ENCODE results near the gene CFAP70.

Gene CFAP70

GRCh38 chr10:73246322-73246645 lies 112.4 kb downstream of the CFAP70 start:
- no peak for DNase-seq (ENCODE audit: low read depth, low spot score)
- H3K4me3 ChIP-seq (ENCODE audit: low read depth, low read length), result peak overlapping the region; percentile 92
- TF ChIP-seq CTCF (IDR thresholded peaks at IDR 0.05; ENCODE audit: insufficient read depth, low read length, missing control alignments), result no peak
- POLR2A ChIA-PET, result interaction anchor here (0.7 to 1.9 kb wide), 7 partner anchors 8 to 433 kb away, joined by 3 to 8 read pairs (median 5); partner anchors contain the start of genes CFAP70, ECD and FAM149B1
- CTCF ChIA-PET, result no interaction called here

GRCh38 chr10:73244866-73245477 lies 113.7 kb downstream of the CFAP70 start:
- CTCF ChIA-PET, result no interaction called here

GRCh38 chr10:73239908-73240307 lies 118.8 kb downstream of the CFAP70 start:
- no peak for TF ChIP-seq CTCF (IDR thresholded peaks at IDR 0.05; ENCODE audit: insufficient read depth, low read length, missing control alignments)
- POLR2A ChIA-PET, result no interaction called here
- CTCF ChIA-PET, result interaction anchor here (2.0 kb wide), 1 partner anchor 24 kb away, joined by 5 read pairs; no protein-coding TSS in a partner anchor
- H3K4me3 ChIP-seq (ENCODE audit: low read depth, low read length), result no peak overlapping the region
- no peak for DNase-seq (ENCODE audit: low read depth, low spot score)

More at GRCh38 chr10:73244866-73245477, 113.7 kb downstream of the CFAP70 start:
- POLR2A ChIA-PET, result interaction anchor here (1.2 kb wide), 1 partner anchor 11 kb away, joined by 4 read pairs; no protein-coding TSS in a partner anchor
- H3K4me3 ChIP-seq (ENCODE audit: low read depth, low read length), result peak overlapping the region; percentile 92
- TF ChIP-seq CTCF (IDR thresholded peaks at IDR 0.05; ENCODE audit: insufficient read depth, low read length, missing control alignments), result no peak
- no peak for DNase-seq (ENCODE audit: low read depth, low spot score)

- no peak for TF ChIP-seq CTCF (IDR thresholded peaks at IDR 0.05; ENCODE audit: insufficient read depth, low read length, missing control alignments)
- H3K4me3 ChIP-seq (ENCODE audit: low read depth, low read length), result no peak overlapping the region
- POLR2A ChIA-PET, result interaction anchor here (0.6 to 1.2 kb wide), 2 partner anchors 8 to 393 kb away, joined by 3 to 5 read pairs; partner anchors contain the start of gene DNAJC9
- CTCF ChIA-PET, result interaction anchor here (0.8 to 1.6 kb wide), 3 partner anchors 13 to 21 kb away, joined by 3 read pairs; no protein-coding TSS in a partner anchor
- DNase-seq (ENCODE audit: low read depth, low spot score), result no peak
Observed at GRCh38 chr10:73238990-73239566, 119.6 kb downstream of the CFAP70 start.

GRCh38 chr10:73234695-73235094 lies 124.0 kb downstream of the CFAP70 start:
- POLR2A ChIA-PET, result interaction anchor here (2.1 kb wide), 1 partner anchor 12 kb away, joined by 5 read pairs; the partner anchor contains the start of gene DNAJC9
- CTCF ChIA-PET, result interaction anchor here (0.6 to 0.7 kb wide), 2 partner anchors 11 to 304 kb away, joined by 4 to 5 read pairs; no protein-coding TSS in a partner anchor
- H3K4me3 ChIP-seq (ENCODE audit: low read depth, low read length), result no peak overlapping the region
- DNase-seq (ENCODE audit: low read depth, low spot score), result no peak
- TF ChIP-seq CTCF (IDR thresholded peaks at IDR 0.05; ENCODE audit: insufficient read depth, low read length, missing control alignments), result no peak

GRCh38 chr10:73233883-73234282 lies 124.8 kb downstream of the CFAP70 start:
- POLR2A ChIA-PET, result interaction anchor here (0.6 to 2.1 kb wide), 2 partner anchors 11 to 13 kb away, joined by 4 to 5 read pairs; partner anchors contain the start of gene DNAJC9
- no peak overlapping the region for H3K4me3 ChIP-seq (ENCODE audit: low read depth, low read length)
- CTCF ChIA-PET, result interaction anchor here (0.6 to 1.1 kb wide), 4 partner anchors 10 to 304 kb away, joined by 3 to 5 read pairs (median 4); partner anchors contain the start of gene NUDT13
- no peak for DNase-seq (ENCODE audit: low read depth, low spot score)
- TF ChIP-seq CTCF (IDR thresholded peaks at IDR 0.05; ENCODE audit: insufficient read depth, low read length, missing control alignments), result no peak

Data from AG04449 (cell line).